Measurements from ENCODE around the gene LGR6.

Gene LGR6

GRCh38 chr1:202283991-202284390 is 90.4 kb downstream of the LGR6 start:
- Histone ChIP-seq H3K36me3 (replicated peaks; ENCODE audit: low read depth, low read length) (no peaks in the 10 kb centered on the region), H3K4me1 (ENCODE audit: low read length) (no peaks in the 10 kb centered on the region), H4K20me1 (ENCODE audit: insufficient read depth, low read length) (no peaks in the 10 kb centered on the region), H3K27ac (ENCODE audit: low read length) (no peak overlapping the region), H3K4me2 (ENCODE audit: low read length) (no peak overlapping the region), H3K9me3 (ENCODE audit: insufficient read depth, low read length) (no peaks in the 10 kb centered on the region), H3K27me3 (ENCODE audit: low read depth, low read length) (peaks cover 48% of the 10 kb centered on the region; the same call in 1 of the 2 replicates), H3K9ac (ENCODE audit: low read length) (no peak overlapping the region), H3K79me2 (ENCODE audit: low read length) (no peaks in the 10 kb centered on the region), H2AFZ (ENCODE audit: low read depth, low read length) (no peak overlapping the region), H3K4me3 (ENCODE audit: low read length) (no peak overlapping the region)
- TF ChIP-seq, protein P1, sequence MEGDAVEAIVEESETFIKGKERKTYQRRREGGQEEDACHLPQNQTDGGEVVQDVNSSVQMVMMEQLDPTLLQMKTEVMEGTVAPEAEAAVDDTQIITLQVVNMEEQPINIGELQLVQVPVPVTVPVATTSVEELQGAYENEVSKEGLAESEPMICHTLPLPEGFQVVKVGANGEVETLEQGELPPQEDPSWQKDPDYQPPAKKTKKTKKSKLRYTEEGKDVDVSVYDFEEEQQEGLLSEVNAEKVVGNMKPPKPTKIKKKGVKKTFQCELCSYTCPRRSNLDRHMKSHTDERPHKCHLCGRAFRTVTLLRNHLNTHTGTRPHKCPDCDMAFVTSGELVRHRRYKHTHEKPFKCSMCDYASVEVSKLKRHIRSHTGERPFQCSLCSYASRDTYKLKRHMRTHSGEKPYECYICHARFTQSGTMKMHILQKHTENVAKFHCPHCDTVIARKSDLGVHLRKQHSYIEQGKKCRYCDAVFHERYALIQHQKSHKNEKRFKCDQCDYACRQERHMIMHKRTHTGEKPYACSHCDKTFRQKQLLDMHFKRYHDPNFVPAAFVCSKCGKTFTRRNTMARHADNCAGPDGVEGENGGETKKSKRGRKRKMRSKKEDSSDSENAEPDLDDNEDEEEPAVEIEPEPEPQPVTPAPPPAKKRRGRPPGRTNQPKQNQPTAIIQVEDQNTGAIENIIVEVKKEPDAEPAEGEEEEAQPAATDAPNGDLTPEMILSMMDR (IDR thresholded peaks at IDR 0.05; ENCODE audit: low read depth, low read length) = no peak
- no peak for TF ChIP-seq EZH2phosphoT487 (IDR thresholded peaks at IDR 0.05; ENCODE audit: low read depth)

GRCh38 chr1:202285908-202286307 is 92.3 kb downstream of the LGR6 start:
- TF ChIP-seq EZH2phosphoT487 (IDR thresholded peaks at IDR 0.05; ENCODE audit: low read depth) = no peak
- TF ChIP-seq, protein P1 (IDR thresholded peaks at IDR 0.05; ENCODE audit: low read depth, low read length) = no peak
- no peak overlapping the region for H2AFZ ChIP-seq (ENCODE audit: low read depth, low read length)
- no peak overlapping the region for H3K4me2 ChIP-seq (ENCODE audit: low read length)

DNA sequence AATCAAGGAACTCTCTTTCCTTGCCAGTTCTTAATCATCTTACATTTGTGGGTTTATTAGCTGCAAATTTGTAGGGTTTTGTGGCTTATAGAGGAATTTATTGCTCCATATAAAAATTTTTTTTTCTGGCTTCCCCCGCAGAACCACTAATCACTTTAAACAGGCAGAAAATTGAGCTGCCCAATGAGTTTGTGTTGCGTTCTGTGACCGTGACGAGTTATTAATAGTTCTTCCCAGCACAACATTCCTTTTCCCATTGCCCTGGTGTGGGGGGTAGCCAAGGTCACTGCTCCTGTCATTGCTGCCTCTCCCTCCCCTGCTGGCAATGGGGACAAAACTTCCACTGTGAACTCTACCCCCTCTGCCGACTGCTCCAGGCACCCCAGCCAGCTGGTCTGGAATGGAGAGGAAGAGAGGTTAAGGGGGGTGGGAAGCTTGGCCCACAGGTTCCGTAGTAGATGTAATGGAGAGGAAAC is 93.1 kb downstream of the LGR6 start:
- TF ChIP-seq EZH2phosphoT487 (IDR thresholded peaks at IDR 0.05; ENCODE audit: low read depth) = no peak
- TF ChIP-seq, protein P1 (IDR thresholded peaks at IDR 0.05; ENCODE audit: low read depth, low read length) = no peak
- no peaks in the 10 kb centered on the region for H4K20me1 ChIP-seq (ENCODE audit: insufficient read depth, low read length)
- no peaks in the 10 kb centered on the region for H3K79me2 ChIP-seq (ENCODE audit: low read length)
- no peaks in the 10 kb centered on the region for H3K4me1 ChIP-seq (ENCODE audit: low read length)
- no peak overlapping the region for H3K4me3 ChIP-seq (ENCODE audit: low read length)
- H3K27me3 ChIP-seq (ENCODE audit: low read depth, low read length) = peaks cover 54% of the 10 kb centered on the region
- no peak overlapping the region for H2AFZ ChIP-seq (ENCODE audit: low read depth, low read length)
- H3K9me3 ChIP-seq (ENCODE audit: insufficient read depth, low read length) = no peaks in the 10 kb centered on the region
- H3K9ac ChIP-seq (ENCODE audit: low read length) = no peak overlapping the region
- no peak overlapping the region for H3K4me2 ChIP-seq (ENCODE audit: low read length)
- no peaks in the 10 kb centered on the region for H3K36me3 ChIP-seq (replicated peaks; ENCODE audit: low read depth, low read length)
- no peak overlapping the region for H3K27ac ChIP-seq (ENCODE audit: low read length)

More at GRCh38 chr1:202285908-202286307, 92.3 kb downstream of the LGR6 start:
- H3K9me3 ChIP-seq (ENCODE audit: insufficient read depth, low read length) = no peaks in the 10 kb centered on the region
- H3K4me1 ChIP-seq (ENCODE audit: low read length) = no peaks in the 10 kb centered on the region
- H3K27me3 ChIP-seq (ENCODE audit: low read depth, low read length) = peaks cover 47% of the 10 kb centered on the region
- no peaks in the 10 kb centered on the region for H3K79me2 ChIP-seq (ENCODE audit: low read length)
- H3K36me3 ChIP-seq (replicated peaks; ENCODE audit: low read depth, low read length) = no peaks in the 10 kb centered on the region
- H4K20me1 ChIP-seq (ENCODE audit: insufficient read depth, low read length) = no peaks in the 10 kb centered on the region
- H3K27ac ChIP-seq (ENCODE audit: low read length) = no peak overlapping the region
- no peak overlapping the region for H3K9ac ChIP-seq (ENCODE audit: low read length)
- no peak overlapping the region for H3K4me3 ChIP-seq (ENCODE audit: low read length)

DNA sequence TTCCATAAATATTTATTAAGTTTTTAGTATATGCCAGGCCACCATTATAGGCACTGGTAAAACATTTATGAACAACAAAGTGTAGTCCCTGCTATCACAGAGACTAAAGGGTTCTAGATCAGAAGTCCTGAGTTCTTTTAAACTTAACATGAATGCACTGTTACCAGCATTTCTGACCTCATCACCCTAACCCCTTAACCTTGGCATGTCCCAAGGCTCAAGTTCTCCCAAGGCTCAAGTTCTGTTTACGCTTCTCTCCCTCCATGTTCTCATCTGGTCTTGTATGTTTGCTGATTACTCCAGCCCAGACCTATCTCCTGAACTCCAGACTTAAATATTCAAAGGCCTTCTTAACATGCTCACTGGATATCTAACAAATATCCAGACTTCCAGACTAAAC is 93.6 kb downstream of the LGR6 start:
- H2AFZ ChIP-seq (ENCODE audit: low read depth, low read length) = no peak overlapping the region
- H3K79me2 ChIP-seq (ENCODE audit: low read length) = no peaks in the 10 kb centered on the region
- no peaks in the 10 kb centered on the region for H3K36me3 ChIP-seq (replicated peaks; ENCODE audit: low read depth, low read length)
- TF ChIP-seq EZH2phosphoT487 (IDR thresholded peaks at IDR 0.05; ENCODE audit: low read depth) = no peak
- TF ChIP-seq, protein P1 (IDR thresholded peaks at IDR 0.05; ENCODE audit: low read depth, low read length) = no peak
- no peaks in the 10 kb centered on the region for H4K20me1 ChIP-seq (ENCODE audit: insufficient read depth, low read length)
- H3K4me1 ChIP-seq (ENCODE audit: low read length) = no peaks in the 10 kb centered on the region
- no peaks in the 10 kb centered on the region for H3K9me3 ChIP-seq (ENCODE audit: insufficient read depth, low read length)
- H3K4me2 ChIP-seq (ENCODE audit: low read length) = no peak overlapping the region
- H3K4me3 ChIP-seq (ENCODE audit: low read length) = no peak overlapping the region
- H3K9ac ChIP-seq (ENCODE audit: low read length) = no peak overlapping the region
- no peak overlapping the region for H3K27ac ChIP-seq (ENCODE audit: low read length)
- peaks cover 59% of the 10 kb centered on the region for H3K27me3 ChIP-seq (ENCODE audit: low read depth, low read length)
